NB4 (cell line): ENCODE data around the gene ECT2L.

ENCODE experiments used
- CTCF ChIP-seq: IDR thresholded peaks from one replicate; pipeline ENCODE4 v1.5.1; 2012; ENCODE audit warnings: low read depth, low read length
- POLR2A ChIP-seq: IDR thresholded peaks from 2 replicates; pipeline ENCODE4 v1.6.1; 2011; ENCODE audit warnings: mild to moderate bottlenecking; ENCODE audit not compliant: insufficient read length; ENCODE audit errors: extremely low read depth

- TF ChIP-seq CTCF, result no peak
- no peak for TF ChIP-seq POLR2A
Observed at GRCh38 chr6:138920906-138921305, 125.0 kb downstream of the ECT2L start.
